IMR-90 (cell line): ENCODE measurements around the gene SYNPO2. TPM values are rescaled to one million over a fixed set of nuclear protein-coding genes. Genes with fewer than 3 reads are reported as not detected.

Experiments
- ATAC-seq: fragments of 200-7000 bp; cut with Tn5 transposase; 2 replicates; pipeline ENCODE4 v1.9.1; 2020; ENCODE audit warnings: low read depth, mild to moderate bottlenecking, moderate library complexity
- BruUV-seq: library from RNA; stranded (reverse); fragments of 400-500 nt; replicated peaks from 2 replicates; lab custom pipeline; 2021; lab: Mats Ljungman, UMichigan
- CTCF ChIA-PET: fragments of 300-600 bp; formaldehyde crosslinking; extraction: SDS; loops from one replicate; lab custom pipeline; 2021; ENCODE audit warnings: antibody characterized with exemption; lab: Yijun Ruan, JAX
- POLR2A ChIA-PET: fragments of 300-600 bp; sonication (Branson Sonifier 250); formaldehyde crosslinking; loops from one replicate; lab custom pipeline; 2022; ENCODE audit warnings: antibody characterized with exemption; ENCODE audit not compliant: unreplicated experiment; lab: Charles Lee
- DNase-seq: peaks from one replicate; pipeline ENCODE4 v3.0.0; 2013
- H2AFZ ChIP-seq: replicated peaks from 2 replicates; pipeline ENCODE3; 2013; ENCODE audit warnings: low read length, mild to moderate bottlenecking; ENCODE audit not compliant: poor library complexity
- H2AK5ac ChIP-seq: 2 replicates; pipeline ENCODE4 v1.6.1; 2013; ENCODE audit warnings: low read depth, low read length, inconsistent platforms
- H2AK9ac ChIP-seq: replicated peaks from 2 replicates; pipeline ENCODE3; 2013; ENCODE audit warnings: mild to moderate bottlenecking, low read depth, low read length, moderate library complexity; ENCODE audit not compliant: poor library complexity
- H2BK120ac ChIP-seq: 2 replicates; pipeline ENCODE4 v1.6.1; 2013; ENCODE audit warnings: low read depth, low read length, inconsistent platforms
- H2BK15ac ChIP-seq: 3 replicates; pipeline ENCODE4 v1.6.1; 2013; ENCODE audit warnings: low read depth, low read length, inconsistent platforms
- H2BK20ac ChIP-seq: 2 replicates; pipeline ENCODE4 v1.6.1; 2013; ENCODE audit warnings: low read depth, mild to moderate bottlenecking, inconsistent platforms, low read length, moderate library complexity
- H2BK5ac ChIP-seq: 2 replicates; pipeline ENCODE4 v1.6.1; 2013; ENCODE audit warnings: mild to moderate bottlenecking, low read depth, low read length, inconsistent platforms; ENCODE audit not compliant: poor library complexity, severe bottlenecking
- H3K14ac ChIP-seq: replicated peaks from 2 replicates; pipeline ENCODE4 v1.6.1; 2013; ENCODE audit warnings: low read depth, low read length, inconsistent platforms
- H3K18ac ChIP-seq: 2 replicates; pipeline ENCODE4 v1.6.1; 2013; ENCODE audit warnings: low read depth, low read length, control low read depth
- H3K23ac ChIP-seq: 2 replicates; pipeline ENCODE4 v1.6.1; 2013; ENCODE audit warnings: low read depth, low read length, inconsistent platforms
- H3K27ac ChIP-seq: 2 replicates; pipeline ENCODE4 v1.5.1; 2013; ENCODE audit warnings: mild to moderate bottlenecking, control low read depth, low read length; ENCODE audit not compliant: insufficient read depth
- H3K27me3 ChIP-seq: 2 replicates; pipeline ENCODE4 v1.6.1; 2013; ENCODE audit warnings: low read length; ENCODE audit not compliant: control insufficient read depth, insufficient read depth
- H3K36me3 ChIP-seq: 2 replicates; pipeline ENCODE4 v1.6.1; 2013; ENCODE audit warnings: low read length, mixed read lengths; ENCODE audit not compliant: control insufficient read depth, insufficient read depth
- H3K4ac ChIP-seq: 2 replicates; pipeline ENCODE4 v1.6.1; 2013; ENCODE audit warnings: low read depth, low read length, inconsistent platforms
- H3K4me1 ChIP-seq: 2 replicates; pipeline ENCODE4 v1.6.1; 2013; ENCODE audit warnings: low read length, mixed read lengths; ENCODE audit not compliant: control insufficient read depth, insufficient read depth
- H3K4me2 ChIP-seq: 2 replicates; pipeline ENCODE4 v1.6.1; 2013; ENCODE audit warnings: low read depth, mild to moderate bottlenecking, control low read depth, low read length, moderate library complexity
- H3K4me3 ChIP-seq: 2 replicates; pipeline ENCODE4 v1.5.1; 2013; ENCODE audit warnings: low read depth, mild to moderate bottlenecking, control low read depth, low read length, moderate library complexity; ENCODE audit not compliant: insufficient read depth
- H3K56ac ChIP-seq: 2 replicates; pipeline ENCODE4 v1.6.1; 2013; ENCODE audit warnings: low read length, inconsistent platforms; ENCODE audit not compliant: insufficient read depth; ENCODE audit errors: extremely low read depth
- H3K79me1 ChIP-seq, 2 experiments: 2 replicates each; pipeline ENCODE4 v1.6.1; 2013; ENCODE audit warnings: low read length in 2 of 2, inconsistent platforms in 1 of 2, low read depth in 1 of 2
- H3K9ac ChIP-seq: 2 replicates; pipeline ENCODE4 v1.6.1; 2013; ENCODE audit warnings: low read depth, low read length, control low read depth
- H3K9me1 ChIP-seq: 2 replicates; pipeline ENCODE4 v1.6.1; 2013; ENCODE audit warnings: low read length, inconsistent platforms; ENCODE audit not compliant: insufficient read depth
- H3K9me3 ChIP-seq: 2 replicates; pipeline ENCODE4 v1.6.1; 2013; ENCODE audit warnings: low read length; ENCODE audit not compliant: control insufficient read depth, insufficient read depth
- H4K20me1 ChIP-seq: 2 replicates; pipeline ENCODE4 v1.6.1; 2013; ENCODE audit warnings: low read length, inconsistent platforms; ENCODE audit not compliant: insufficient read depth
- H4K5ac ChIP-seq: 2 replicates; pipeline ENCODE4 v1.6.1; 2013; ENCODE audit warnings: mild to moderate bottlenecking, low read depth, low read length, control low read depth
- H4K8ac ChIP-seq, 2 experiments: 2 replicates each; pipeline ENCODE4 v1.6.1; 2013; ENCODE audit warnings: low read depth in 2 of 2, low read length in 2 of 2, control low read depth in 1 of 2, inconsistent platforms in 1 of 2
- H4K91ac ChIP-seq: 2 replicates; pipeline ENCODE4 v1.6.1; 2013; ENCODE audit warnings: low read depth, low read length, inconsistent platforms; ENCODE audit not compliant: insufficient read depth
- BHLHE40 ChIP-seq: fragments of 150-350 bp; IDR thresholded peaks from 2 replicates; pipeline ENCODE4 v1.6.1; 2016; ENCODE audit warnings: mild to moderate bottlenecking, low read depth, low read length
- CEBPB ChIP-seq: IDR thresholded peaks from 2 replicates; pipeline ENCODE4 v1.6.1; 2012; ENCODE audit warnings: low read depth, low read length, improper control_type of control experiment
- FOS ChIP-seq: fragments of 150-350 bp; IDR thresholded peaks from 2 replicates; pipeline ENCODE4 v1.6.1; 2016; ENCODE audit warnings: low read depth, low read length
- MAFK ChIP-seq: IDR thresholded peaks from 2 replicates; pipeline ENCODE4 v1.6.1; 2012; ENCODE audit warnings: low read depth, low read length, improper control_type of control experiment
- MAZ ChIP-seq: IDR thresholded peaks from 2 replicates; pipeline ENCODE4 v1.6.1; 2012; ENCODE audit warnings: low read depth, mild to moderate bottlenecking, low read length, improper control_type of control experiment, moderate library complexity, borderline replicate concordance
- MXI1 ChIP-seq: IDR thresholded peaks from 2 replicates; pipeline ENCODE4 v1.6.1; 2012; ENCODE audit warnings: low read depth, mild to moderate bottlenecking, low read length, moderate library complexity, borderline replicate concordance
- NFE2L2 ChIP-seq: fragments of 150-350 bp; IDR thresholded peaks from 2 replicates; pipeline ENCODE4 v1.6.1; 2016; ENCODE audit warnings: low read depth, mild to moderate bottlenecking, low read length
- POLR2A ChIP-seq: IDR thresholded peaks from 2 replicates; pipeline ENCODE4 v1.6.1; 2012; ENCODE audit warnings: mild to moderate bottlenecking, low read depth, low read length
- RAD21 ChIP-seq: IDR thresholded peaks from 2 replicates; pipeline ENCODE4 v1.6.1; 2012; ENCODE audit warnings: low read length, improper control_type of control experiment
- RFX5 ChIP-seq: IDR thresholded peaks from 2 replicates; pipeline ENCODE4 v1.8.0; 2012; ENCODE audit warnings: low read depth, mild to moderate bottlenecking, low read length, moderate library complexity
- SMC3 ChIP-seq: fragments of 150-350 bp; IDR thresholded peaks from 2 replicates; pipeline ENCODE4 v1.6.1; 2016; ENCODE audit warnings: low read depth, mild to moderate bottlenecking, antibody characterized with exemption, low read length, moderate library complexity
- USF2 ChIP-seq: fragments of 150-350 bp; IDR thresholded peaks from 2 replicates; pipeline ENCODE4 v1.6.1; 2017; ENCODE audit warnings: mild to moderate bottlenecking, antibody characterized with exemption, low read length, low read depth
- WGBS, 2 experiments: methylation state at CpG; one replicate each; pipeline versions ENCODE4 v1.1.5 to v1.1.7; 2013; ENCODE audit warnings: missing lambda C conversion rate in 2 of 2; ENCODE audit not compliant: insufficient read length in 1 of 2; ENCODE audit errors: extremely low coverage in 2 of 2; 5-methylcytosine and 5-hydroxymethylcytosine counted together
- dilution Hi-C: fragments of 300-500 bp; cut with HindIII; formaldehyde crosslinking; loops from one replicate; pipeline ENCODE4 v1.14.3; 2018; ENCODE audit warnings: low sequenced_read_pairs; ENCODE audit not compliant: unreplicated experiment
- in situ Hi-C: fragments of 300-500 bp; cut with MboI; formaldehyde crosslinking; loops from 3 replicates; pipeline ENCODE4 v1.14.3; 2019; ENCODE audit warnings: low sequenced_read_pairs, inconsistent platforms, mixed read lengths
- intact Hi-C: fragments of 100-400 bp; cut with micrococcal nuclease; formaldehyde crosslinking; loops from 2 replicates; pipeline ENCODE4 v1.10.0; 2022
- polyA plus RNA-seq, 3 experiments: library from polyadenylated mRNA; depleted of rRNA; stranded (reverse); fragments of >200 nt; gene quantifications; 2 replicates each; pipeline ENCODE4 v1.2.3, GENCODE V29; 2012; ENCODE audit warnings: low replicate concordance in 1 of 3
- total RNA-seq: library from RNA; depleted of rRNA; stranded (reverse); fragments of >200 nt; gene quantifications from 2 replicates; pipeline ENCODE4 v1.2.3, GENCODE V29; 2012
- TF ChIP-seq, protein P1 (sequence below): fragments of 150-350 bp; IDR thresholded peaks from 2 replicates; pipeline ENCODE4 v1.6.1; 2016; ENCODE audit warnings: low read depth, mild to moderate bottlenecking, low read length, moderate library complexity, borderline replicate concordance
- TF ChIP-seq, protein P2 (sequence below): conservative IDR thresholded peaks from 2 replicates; pipeline ENCODE4 v1.5.1; 2012; ENCODE audit warnings: mild to moderate bottlenecking, low read depth, low read length, improper control_type of control experiment

The SYNPO2 gene
- total and polyA plus RNA-seq, 2 of the 4 experiments (the other 2 are of a cell fraction), result 0.99 to 1.8 TPM

DNA sequence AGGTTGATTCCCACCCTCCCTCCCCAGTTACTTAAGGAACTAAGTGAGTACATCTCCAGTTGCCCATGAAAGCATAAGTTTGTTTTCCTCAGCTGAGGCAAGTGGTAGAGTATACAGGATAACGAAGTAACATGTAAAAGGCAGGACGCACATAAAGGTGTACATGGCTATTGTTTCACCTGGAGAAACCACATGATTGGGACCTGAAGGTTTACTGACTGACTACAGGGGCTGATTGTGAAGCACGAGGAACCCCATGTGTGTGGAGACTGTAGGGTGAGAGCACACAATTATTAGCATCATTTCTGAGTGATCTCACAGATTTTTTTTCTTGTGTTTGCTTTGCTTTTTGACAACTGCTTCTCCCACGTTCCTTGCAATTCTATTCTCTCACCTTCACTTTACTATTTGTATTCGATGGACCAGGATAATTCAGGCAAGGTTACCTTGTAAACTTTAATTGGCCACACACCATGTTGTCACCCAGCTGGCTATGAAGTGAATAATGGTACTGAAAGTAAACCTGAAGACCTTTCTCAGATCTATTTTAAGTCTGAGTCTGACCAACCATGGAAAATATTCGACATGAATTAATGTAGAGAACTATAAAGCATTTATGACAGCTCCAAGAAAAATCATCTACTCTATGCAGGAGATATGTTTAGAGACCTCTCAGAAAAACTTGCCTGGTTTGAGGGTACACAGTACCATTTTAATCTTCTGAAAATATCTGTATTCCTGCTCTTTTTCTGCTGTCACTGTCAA lies 144.4 kb downstream of the SYNPO2 start:
- no peaks in the 10 kb centered on the region for H3K27me3 ChIP-seq
- no peak overlapping the region for H3K27ac ChIP-seq
- H3K14ac ChIP-seq, result peak overlapping the region; percentile 78
- peak overlapping the region; percentile 90 for H4K5ac ChIP-seq
- no peaks in the 10 kb centered on the region for H4K20me1 ChIP-seq
- intact Hi-C loops (no loop called here), in situ Hi-C loops (no loop called here), dilution Hi-C loops (no loop called here)
- H3K56ac ChIP-seq, result no peak overlapping the region; the same call in 1 of the 2 replicates
- H3K4me3 ChIP-seq, result no peak overlapping the region
- H3K4me2 ChIP-seq, result no peak overlapping the region
- H3K4me1 ChIP-seq, result peaks cover 11% of the 10 kb centered on the region
- no peaks in the 10 kb centered on the region for H3K9me3 ChIP-seq
- no peak for ATAC-seq
- H3K23ac ChIP-seq, result no peak overlapping the region
- peak overlapping the region; percentile 93; the same call in 1 of the 2 replicates for H3K18ac ChIP-seq
- peak overlapping the region; percentile 93 for H2BK5ac ChIP-seq
- peak overlapping the region; percentile 85 for H2BK20ac ChIP-seq
- peak overlapping the region in 1 of 2 experiments; percentile 82; a peak in 3 of 4 replicates for H4K8ac ChIP-seq
- H2BK120ac ChIP-seq, result peak overlapping the region; percentile 81
- H4K91ac ChIP-seq, result peak overlapping the region; percentile 76
- H2AK5ac ChIP-seq, result peak overlapping the region; percentile 59; the same call in 1 of the 2 replicates
- H3K79me1 ChIP-seq, result no peaks in the 10 kb centered on the region
- H2AFZ ChIP-seq, result no peak overlapping the region
- DNase-seq, result no peak
- peaks cover 7% of the 10 kb centered on the region for H3K9me1 ChIP-seq
- POLR2A ChIA-PET, result interaction anchor here (0.6 kb wide), 1 partner anchor 8 kb away, joined by 4 read pairs; no protein-coding TSS in a partner anchor
- H3K9ac ChIP-seq, result no peak overlapping the region; the same call in 1 of the 2 replicates
- CTCF ChIA-PET, result interaction anchor here (0.6 to 1.1 kb wide), 2 partner anchors 9 to 52 kb away, joined by 4 read pairs; no protein-coding TSS in a partner anchor
- no TSS peak for BruUV-seq
- WGBS, 2 experiments, result 100% methylated on average over 1 of the region's 6 CpGs; no CpG with 5 or more reads in 1 of the 2 experiments
- no peak overlapping the region for H2AK9ac ChIP-seq
- peak overlapping the region; percentile 78 for H3K4ac ChIP-seq
- H2BK15ac ChIP-seq, result peak overlapping the region; percentile 80
- peaks cover 8% of the 10 kb centered on the region for H3K36me3 ChIP-seq
- TF ChIP-seq BHLHE40 (no peak), RFX5 (no peak), MXI1 (no peak), MAZ (no peak), SMC3 (no peak), RAD21 (no peak), CEBPB (no peak), USF2 (no peak), MAFK (no peak), POLR2A (no peak), FOS (no peak), NFE2L2 (no peak)
- TF ChIP-seq, protein P1, sequence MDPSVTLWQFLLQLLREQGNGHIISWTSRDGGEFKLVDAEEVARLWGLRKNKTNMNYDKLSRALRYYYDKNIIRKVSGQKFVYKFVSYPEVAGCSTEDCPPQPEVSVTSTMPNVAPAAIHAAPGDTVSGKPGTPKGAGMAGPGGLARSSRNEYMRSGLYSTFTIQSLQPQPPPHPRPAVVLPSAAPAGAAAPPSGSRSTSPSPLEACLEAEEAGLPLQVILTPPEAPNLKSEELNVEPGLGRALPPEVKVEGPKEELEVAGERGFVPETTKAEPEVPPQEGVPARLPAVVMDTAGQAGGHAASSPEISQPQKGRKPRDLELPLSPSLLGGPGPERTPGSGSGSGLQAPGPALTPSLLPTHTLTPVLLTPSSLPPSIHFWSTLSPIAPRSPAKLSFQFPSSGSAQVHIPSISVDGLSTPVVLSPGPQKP, result no peak
- TF ChIP-seq, protein P2, sequence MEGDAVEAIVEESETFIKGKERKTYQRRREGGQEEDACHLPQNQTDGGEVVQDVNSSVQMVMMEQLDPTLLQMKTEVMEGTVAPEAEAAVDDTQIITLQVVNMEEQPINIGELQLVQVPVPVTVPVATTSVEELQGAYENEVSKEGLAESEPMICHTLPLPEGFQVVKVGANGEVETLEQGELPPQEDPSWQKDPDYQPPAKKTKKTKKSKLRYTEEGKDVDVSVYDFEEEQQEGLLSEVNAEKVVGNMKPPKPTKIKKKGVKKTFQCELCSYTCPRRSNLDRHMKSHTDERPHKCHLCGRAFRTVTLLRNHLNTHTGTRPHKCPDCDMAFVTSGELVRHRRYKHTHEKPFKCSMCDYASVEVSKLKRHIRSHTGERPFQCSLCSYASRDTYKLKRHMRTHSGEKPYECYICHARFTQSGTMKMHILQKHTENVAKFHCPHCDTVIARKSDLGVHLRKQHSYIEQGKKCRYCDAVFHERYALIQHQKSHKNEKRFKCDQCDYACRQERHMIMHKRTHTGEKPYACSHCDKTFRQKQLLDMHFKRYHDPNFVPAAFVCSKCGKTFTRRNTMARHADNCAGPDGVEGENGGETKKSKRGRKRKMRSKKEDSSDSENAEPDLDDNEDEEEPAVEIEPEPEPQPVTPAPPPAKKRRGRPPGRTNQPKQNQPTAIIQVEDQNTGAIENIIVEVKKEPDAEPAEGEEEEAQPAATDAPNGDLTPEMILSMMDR, result no peak
